Hepatocyte (in vitro differentiated cells): ENCODE results near the gene CCL28.

Source experiments
- EZH2 ChIP-seq: fragments of 200-600 bp; sonication (generic); IDR thresholded peaks from 2 replicates; pipeline ENCODE4 v1.6.1; 2016; ENCODE audit warnings: antibody characterized with exemption, mild to moderate bottlenecking, borderline replicate concordance
- EZH2phosphoT487 ChIP-seq: fragments of 200-600 bp; sonication (generic); IDR thresholded peaks from one replicate; pipeline ENCODE4 v1.6.1; 2018; ENCODE audit warnings: antibody characterized with exemption, mild to moderate bottlenecking, low read depth, moderate library complexity; ENCODE audit not compliant: unreplicated experiment, severe bottlenecking
- TF ChIP-seq, protein P1 (sequence below): fragments of 200-600 bp; sonication (generic); IDR thresholded peaks from 2 replicates; pipeline ENCODE4 v1.5.1; 2016; ENCODE audit warnings: antibody characterized with exemption, mild to moderate bottlenecking; ENCODE audit not compliant: poor library complexity

DNA sequence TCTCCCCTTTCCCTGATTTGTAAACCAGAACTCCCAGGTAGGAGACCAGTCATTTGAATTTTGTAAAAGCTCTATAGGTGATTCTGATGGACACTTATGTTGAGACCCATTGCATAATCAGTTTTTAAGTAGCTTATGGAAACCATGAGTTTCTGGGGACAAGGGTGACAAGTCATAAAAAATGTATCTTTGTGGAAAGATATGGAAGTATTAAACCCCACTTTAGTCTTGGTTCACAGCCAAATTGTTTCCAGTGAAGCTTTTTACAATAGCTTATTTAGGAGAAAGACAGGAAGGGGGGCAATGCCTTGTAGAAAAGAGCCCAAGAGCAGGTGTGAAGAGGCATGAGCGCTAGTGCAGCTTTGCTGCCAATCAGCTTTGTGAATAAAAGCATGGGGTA is 453 bp upstream of the CCL28 start:
- TF ChIP-seq, protein P1, sequence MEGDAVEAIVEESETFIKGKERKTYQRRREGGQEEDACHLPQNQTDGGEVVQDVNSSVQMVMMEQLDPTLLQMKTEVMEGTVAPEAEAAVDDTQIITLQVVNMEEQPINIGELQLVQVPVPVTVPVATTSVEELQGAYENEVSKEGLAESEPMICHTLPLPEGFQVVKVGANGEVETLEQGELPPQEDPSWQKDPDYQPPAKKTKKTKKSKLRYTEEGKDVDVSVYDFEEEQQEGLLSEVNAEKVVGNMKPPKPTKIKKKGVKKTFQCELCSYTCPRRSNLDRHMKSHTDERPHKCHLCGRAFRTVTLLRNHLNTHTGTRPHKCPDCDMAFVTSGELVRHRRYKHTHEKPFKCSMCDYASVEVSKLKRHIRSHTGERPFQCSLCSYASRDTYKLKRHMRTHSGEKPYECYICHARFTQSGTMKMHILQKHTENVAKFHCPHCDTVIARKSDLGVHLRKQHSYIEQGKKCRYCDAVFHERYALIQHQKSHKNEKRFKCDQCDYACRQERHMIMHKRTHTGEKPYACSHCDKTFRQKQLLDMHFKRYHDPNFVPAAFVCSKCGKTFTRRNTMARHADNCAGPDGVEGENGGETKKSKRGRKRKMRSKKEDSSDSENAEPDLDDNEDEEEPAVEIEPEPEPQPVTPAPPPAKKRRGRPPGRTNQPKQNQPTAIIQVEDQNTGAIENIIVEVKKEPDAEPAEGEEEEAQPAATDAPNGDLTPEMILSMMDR = no peak
- TF ChIP-seq EZH2 = no peak
- TF ChIP-seq EZH2phosphoT487 = no peak
